Measurements from ENCODE around the gene CCDC32. TPM values are rescaled to one million over a fixed set of nuclear protein-coding genes. Genes with fewer than 3 reads are reported as not detected.

Gene CCDC32
- total RNA-seq, 1 donor from 2014 or later: 20.7 TPM

- Histone ChIP-seq H3K36me3 (no peaks in the 10 kb centered on the region), H3K4me3 (peak overlapping the region; percentile 23), H3K9me3 (no peaks in the 10 kb centered on the region), H3K27ac (no peak overlapping the region), H3K27me3 (no peaks in the 10 kb centered on the region), H3K4me1 (peaks cover 14% of the 10 kb centered on the region)
- ATAC-seq (peak; percentile 85), DNase-seq (peak; percentile 89)
- peak; percentile 75 for TF ChIP-seq CTCF (IDR thresholded peaks at IDR 0.05)
- intact Hi-C loops (cut with DNase I): no loop called here
Measured at GRCh38 chr15:40506964-40507571, 57.8 kb downstream of the CCDC32 start.

Other genes starting within 250 kb of the CCDC32 start
- 39.5 TPM for gene INAFM2, start 241.3 kb downstream of the CCDC32 start, total RNA-seq
- 72.5 TPM for gene CCDC9B, start 224.1 kb downstream of the CCDC32 start, total RNA-seq
- not detected for gene PHGR1, start 214.0 kb downstream of the CCDC32 start, total RNA-seq
- 6.5 TPM for gene DISP2, start 206.8 kb downstream of the CCDC32 start, total RNA-seq
- 18.1 TPM for gene KNSTRN, start 182.3 kb downstream of the CCDC32 start, total RNA-seq
- 115 TPM for gene IVD, start 159.2 kb downstream of the CCDC32 start, total RNA-seq
- 29.8 TPM for gene BAHD1, start 124.1 kb downstream of the CCDC32 start, total RNA-seq
- gene CHST14, start 94.1 kb downstream of the CCDC32 start, total RNA-seq: 14.1 TPM
- 6.4 TPM for gene RPUSD2, start 4.3 kb upstream of the CCDC32 start, total RNA-seq
- gene KNL1, start 29.2 kb upstream of the CCDC32 start, total RNA-seq: 0.61 TPM
- gene RAD51, start 130.1 kb upstream of the CCDC32 start, total RNA-seq: 0.98 TPM
- gene RMDN3, start 190.2 kb upstream of the CCDC32 start, total RNA-seq: 77.1 TPM
- 55.2 TPM for gene GCHFR, start 199.0 kb upstream of the CCDC32 start, total RNA-seq
- 0.96 TPM for gene C15orf62, start 204.9 kb upstream of the CCDC32 start, total RNA-seq
- gene ZFYVE19, start 242.0 kb upstream of the CCDC32 start, total RNA-seq: 26.7 TPM
- gene DNAJC17, start 242.4 kb upstream of the CCDC32 start, total RNA-seq: 30.7 TPM

All from upper lobe of right lung (tissue), 1 donor.